HG02588 (cell line): ENCODE results near the gene TRMT11.
"Not testable (repeated sequence)": the region's sequence is repeated elsewhere in the genome, so short reads cannot be mapped to it uniquely, and the experiment has no call there.

Experiments
- ATAC-seq: cut with Tn5 transposase; IDR thresholded peaks from one replicate; pipeline ENCODE4 v1.9.1; 2021; ENCODE audit warnings: mild to moderate bottlenecking, moderate library complexity; ENCODE audit not compliant: unreplicated experiment

TRMT11 gene

GRCh38 chr6:126040826-126041225 is 54.5 kb downstream of the TRMT11 start:
- no peak for ATAC-seq

- no peak for ATAC-seq
These were observed 55.2 kb downstream of the TRMT11 start for GRCh38 chr6:126041516-126041915.

- ATAC-seq, result no peak
These were observed 55.7 kb downstream of the TRMT11 start for GRCh38 chr6:126042001-126042419.

GRCh38 chr6:126047648-126048047 is 61.3 kb downstream of the TRMT11 start:
- ATAC-seq, result no peak

- no peak for ATAC-seq
These were observed 62.3 kb downstream of the TRMT11 start for GRCh38 chr6:126048635-126049034.

GRCh38 chr6:126050795-126051194 is 64.5 kb downstream of the TRMT11 start:
- no peak for ATAC-seq

GRCh38 chr6:126051791-126052190 is 65.5 kb downstream of the TRMT11 start:
- no peak for ATAC-seq

- ATAC-seq, result no peak
These were observed 66.1 kb downstream of the TRMT11 start for GRCh38 chr6:126052485-126052884.

- no peak for ATAC-seq
These were observed 67.9 kb downstream of the TRMT11 start for GRCh38 chr6:126054258-126054702.

- no peak for ATAC-seq
These were observed 68.5 kb downstream of the TRMT11 start for GRCh38 chr6:126054802-126055201.

GRCh38 chr6:126055449-126055848 is 69.1 kb downstream of the TRMT11 start:
- ATAC-seq, result no peak

- ATAC-seq, result no peak
These were observed 70.1 kb downstream of the TRMT11 start for GRCh38 chr6:126056355-126057004.

GRCh38 chr6:126058085-126058484 is 71.7 kb downstream of the TRMT11 start:
- not testable (repeated sequence) for ATAC-seq

GRCh38 chr6:126060400-126060799 is 74.1 kb downstream of the TRMT11 start:
- no peak for ATAC-seq

GRCh38 chr6:126063512-126064146 is 77.3 kb downstream of the TRMT11 start:
- ATAC-seq, result peak; percentile 68

GRCh38 chr6:126064257-126064747 is 78.0 kb downstream of the TRMT11 start:
- ATAC-seq, result no peak

- ATAC-seq, result no peak
These were observed 78.5 kb downstream of the TRMT11 start for GRCh38 chr6:126064748-126065401.

GRCh38 chr6:126066053-126067048 is 80.0 kb downstream of the TRMT11 start:
- no peak for ATAC-seq

GRCh38 chr6:126067073-126067472 is 80.7 kb downstream of the TRMT11 start:
- no peak for ATAC-seq

GRCh38 chr6:126069449-126069848 is 83.1 kb downstream of the TRMT11 start:
- ATAC-seq, result no peak
